Measurements from ENCODE around the gene ANK3.

DNA sequence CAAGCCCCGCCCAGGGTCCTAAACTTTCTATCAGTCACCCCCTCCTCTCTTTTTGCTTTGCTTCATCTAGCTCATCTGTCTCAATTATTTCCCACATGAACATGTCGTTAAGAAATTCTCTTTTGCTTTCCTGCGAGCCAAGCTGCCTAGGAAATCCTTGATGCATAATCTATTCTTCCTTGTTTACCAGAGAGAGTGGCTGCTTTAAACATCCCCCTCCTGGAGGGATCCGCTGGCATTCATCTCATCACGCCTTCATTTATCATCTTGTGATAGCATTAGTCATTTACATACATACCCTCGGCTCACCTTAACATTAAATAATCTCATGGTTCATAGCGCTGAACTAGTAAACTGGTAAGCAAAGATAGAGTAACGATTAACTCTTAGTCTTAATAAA lies 96.7 kb downstream of the ANK3 start:
- TF ChIP-seq, protein P1, sequence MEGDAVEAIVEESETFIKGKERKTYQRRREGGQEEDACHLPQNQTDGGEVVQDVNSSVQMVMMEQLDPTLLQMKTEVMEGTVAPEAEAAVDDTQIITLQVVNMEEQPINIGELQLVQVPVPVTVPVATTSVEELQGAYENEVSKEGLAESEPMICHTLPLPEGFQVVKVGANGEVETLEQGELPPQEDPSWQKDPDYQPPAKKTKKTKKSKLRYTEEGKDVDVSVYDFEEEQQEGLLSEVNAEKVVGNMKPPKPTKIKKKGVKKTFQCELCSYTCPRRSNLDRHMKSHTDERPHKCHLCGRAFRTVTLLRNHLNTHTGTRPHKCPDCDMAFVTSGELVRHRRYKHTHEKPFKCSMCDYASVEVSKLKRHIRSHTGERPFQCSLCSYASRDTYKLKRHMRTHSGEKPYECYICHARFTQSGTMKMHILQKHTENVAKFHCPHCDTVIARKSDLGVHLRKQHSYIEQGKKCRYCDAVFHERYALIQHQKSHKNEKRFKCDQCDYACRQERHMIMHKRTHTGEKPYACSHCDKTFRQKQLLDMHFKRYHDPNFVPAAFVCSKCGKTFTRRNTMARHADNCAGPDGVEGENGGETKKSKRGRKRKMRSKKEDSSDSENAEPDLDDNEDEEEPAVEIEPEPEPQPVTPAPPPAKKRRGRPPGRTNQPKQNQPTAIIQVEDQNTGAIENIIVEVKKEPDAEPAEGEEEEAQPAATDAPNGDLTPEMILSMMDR (IDR thresholded peaks at IDR 0.05) = no peak
- no peak for TF ChIP-seq POLR2A (IDR thresholded peaks at IDR 0.05)

All from uterus (tissue), 2 donors.